Esophagus muscularis mucosa (tissue), 4 donors: Measurements from ENCODE around the gene PAQR5. TPM values are rescaled to one million over a fixed set of nuclear protein-coding genes. Genes with fewer than 3 reads are reported as not detected.
A peak's percentile ranks its signal among the peaks of the same experiment; 100 is the strongest.

Experiments used
- DNase-seq: peaks from one replicate; pipeline ENCODE4 v3.0.0-alpha.2; 2017; ENCODE audit errors: extremely low spot score
- H3K27ac ChIP-seq, 4 donors: fragments of 200-600 bp; sonication (generic); replicated peaks in 1 of 4; 1 replicate in 3 of 4; 2 replicates in 1 of 4; pipeline ENCODE4 v1.5.1; 2016 to 2019; ENCODE audit warnings: mild to moderate bottlenecking in 1 of 4
- H3K27me3 ChIP-seq, 4 donors: fragments of 200-600 bp; sonication (generic); one replicate each; pipeline versions ENCODE4 v1.5.1 to v1.6.0; 2016 to 2019
- H3K36me3 ChIP-seq, 4 donors: fragments of 200-600 bp; sonication (generic); one replicate each; pipeline ENCODE4 v1.5.1; 2016 to 2019
- H3K4me1 ChIP-seq, 4 donors: fragments of 200-600 bp; sonication (generic); one replicate each; pipeline ENCODE4 v1.5.1; 2016 to 2019
- H3K4me3 ChIP-seq, 4 donors: fragments of 200-600 bp; sonication (generic); 1 replicate in 2 of 4; 2 replicates in 2 of 4; pipeline ENCODE4 v1.5.1; 2016 to 2019; ENCODE audit warnings: mild to moderate bottlenecking in 4 of 4, moderate library complexity in 1 of 4
- H3K9me3 ChIP-seq, 4 donors: fragments of 200-600 bp; sonication (generic); 1 replicate in 3 of 4; 2 replicates in 1 of 4; pipeline ENCODE4 v1.5.1; 2016 to 2019
- CTCF ChIP-seq, 3 experiments: fragments of 200-600 bp in 2 of 3; fragments of 450-650 bp in 1 of 3; sonication (generic) in 2 of 3; IDR thresholded peaks; one replicate each; pipeline ENCODE4 v1.5.1; 2017 to 2019; ENCODE audit warnings: antibody characterized with exemption in 3 of 3, mild to moderate bottlenecking in 2 of 3, moderate library complexity in 1 of 3
- EP300 ChIP-seq: sonication (generic); formaldehyde crosslinking; IDR thresholded peaks from one replicate; pipeline ENCODE4 v1.6.1; 2017; ENCODE audit warnings: antibody characterized with exemption
- POLR2A ChIP-seq: fragments of 450-650 bp; IDR thresholded peaks from one replicate; pipeline ENCODE4 v1.6.1; 2017; ENCODE audit warnings: antibody characterized with exemption, moderate library complexity, mild to moderate bottlenecking, low read depth
- POLR2AphosphoS5 ChIP-seq, 2 donors: sonication (generic); formaldehyde crosslinking; IDR thresholded peaks; one replicate each; pipeline ENCODE4 v1.6.1; 2017; ENCODE audit warnings: antibody characterized with exemption in 2 of 2
- WGBS: methylation state at CpG from one replicate; pipeline ENCODE4 v1.1.5; 2018; 5-methylcytosine and 5-hydroxymethylcytosine counted together
- intact Hi-C: fragments of 100-400 bp; cut with DNase I; formaldehyde crosslinking; loops from one replicate; pipeline ENCODE4 v1.15.1; 2023
- total RNA-seq, 4 donors: library from RNA; depleted of rRNA; stranded (reverse); fragments of >200 nt; gene quantifications; one replicate each; pipeline versions ENCODE4 v1.1.0 to v1.2.1, GENCODE V29; 2016

Gene PAQR5
- total RNA-seq, 4 donors from 2014 or later, result 0.32 to 3.0 (median 1.5) TPM

DNA sequence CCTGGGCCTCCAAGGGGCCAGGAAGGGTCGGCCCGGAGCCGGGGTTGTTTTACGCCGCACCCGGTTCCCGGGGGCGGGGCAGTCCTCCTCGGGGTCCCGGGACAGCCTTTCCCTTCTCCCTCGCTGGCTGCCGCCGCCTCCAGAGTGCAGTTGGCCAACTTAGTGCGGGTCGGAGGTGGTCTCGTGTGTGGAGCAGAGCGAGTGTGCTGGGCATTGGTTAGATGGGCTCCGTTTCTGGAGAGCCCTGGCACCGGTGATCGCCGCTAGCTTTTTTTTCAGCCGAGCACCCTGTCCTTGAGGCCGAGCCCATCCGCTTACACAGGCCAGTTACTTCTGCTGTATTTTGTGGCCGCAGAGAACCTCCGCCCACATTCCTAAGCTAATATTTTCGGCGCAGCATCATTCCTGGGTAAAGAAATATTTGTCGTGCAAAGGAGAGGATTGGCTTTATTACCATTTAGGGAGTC lies 116.0 kb downstream of the PAQR5 start:
- no peaks in the 10 kb centered on the region for H3K36me3 ChIP-seq
- H3K4me3 ChIP-seq, result peak overlapping the region; percentile 83 to 93 (median 85)
- no peaks in the 10 kb centered on the region for H3K9me3 ChIP-seq
- TF ChIP-seq POLR2AphosphoS5 (IDR thresholded peaks at IDR 0.05) (peak in 1 of 2 donors; percentile 62), POLR2A (no peak)
- intact Hi-C loops, result loop anchor here (5.0 kb wide), 1 partner anchor 38 kb away; the partner anchor contains the start of gene RPLP1
- H3K27me3 ChIP-seq, result no peaks in the 10 kb centered on the region
- peak overlapping the region; percentile 74 to 90 (median 82) for H3K27ac ChIP-seq
- DNase-seq, result no peak
- peaks cover 0 to 20% (median 16%) of the 10 kb centered on the region in 4 donors for H3K4me1 ChIP-seq
- WGBS, result 0% methylated on average over 12 of the region's 29 CpGs

GRCh38 chr15:69415381-69415780 lies 116.7 kb downstream of the PAQR5 start:
- Histone ChIP-seq H3K4me3 (peak overlapping the region in 2 of 4 donors; percentile 83 to 87), H3K9me3 (no peaks in the 10 kb centered on the region), H3K27me3 (no peaks in the 10 kb centered on the region), H3K4me1 (peaks cover 0 to 20% (median 16%) of the 10 kb centered on the region in 4 donors), H3K27ac (peak overlapping the region in 2 of 4 donors; percentile 78 to 90), H3K36me3 (no peaks in the 10 kb centered on the region)
- 68% methylated on average over 3 of the region's 3 CpGs for WGBS
- intact Hi-C loops, result loop anchor here (5.0 kb wide), 1 partner anchor 37 kb away; the partner anchor contains the start of gene RPLP1
- TF ChIP-seq EP300 (no peak), CTCF (IDR thresholded peaks at IDR 0.05) (no peak), POLR2AphosphoS5 (IDR thresholded peaks at IDR 0.05) (no peak), POLR2A (no peak)
- DNase-seq, result no peak

DNA sequence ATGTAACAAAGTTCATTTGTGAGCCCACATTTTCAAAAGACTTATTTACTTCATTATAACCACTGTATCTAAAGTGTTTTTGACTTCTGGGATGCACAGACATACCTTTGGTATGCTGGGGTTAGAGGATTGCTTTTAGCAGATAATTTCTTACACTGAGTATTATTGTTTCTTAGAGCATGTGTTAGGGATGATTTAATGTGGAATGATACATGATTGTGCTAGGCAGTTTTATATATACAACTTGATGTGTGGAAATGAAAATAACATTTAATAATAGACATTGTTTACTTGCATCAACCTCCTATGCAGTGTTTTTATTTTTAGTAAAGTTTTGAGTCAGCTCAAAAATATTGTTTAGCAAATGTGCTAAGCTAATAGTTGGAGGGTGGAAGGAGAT lies 118.9 kb downstream of the PAQR5 start:
- no peak for TF ChIP-seq POLR2AphosphoS5 (IDR thresholded peaks at IDR 0.05)
- no peaks in the 10 kb centered on the region for H3K36me3 ChIP-seq

DNA sequence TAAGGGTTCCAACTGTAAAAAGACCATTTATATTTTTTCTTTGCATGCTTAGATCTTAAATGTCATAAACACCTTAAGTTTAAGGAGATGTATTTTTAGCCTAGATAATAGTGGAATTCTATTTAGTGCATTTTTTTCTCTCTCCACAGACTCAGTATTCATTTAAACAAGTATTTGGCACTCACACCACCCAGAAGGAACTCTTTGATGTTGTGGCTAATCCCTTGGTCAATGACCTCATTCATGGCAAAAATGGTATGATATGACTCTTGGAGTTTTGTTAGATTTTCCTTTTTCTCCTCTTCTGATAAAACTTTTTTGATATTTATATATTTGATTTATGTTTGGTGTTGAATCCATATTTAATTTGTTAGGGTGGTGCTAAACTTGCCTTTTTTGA lies 122.8 kb downstream of the PAQR5 start:
- Histone ChIP-seq H3K9me3 (no peaks in the 10 kb centered on the region), H3K36me3 (no peaks in the 10 kb centered on the region), H3K27ac (no peak overlapping the region), H3K27me3 (no peaks in the 10 kb centered on the region), H3K4me1 (no peaks in the 10 kb centered on the region), H3K4me3 (no peak overlapping the region)
- intact Hi-C loops, result no loop called here
- no peak for DNase-seq
- TF ChIP-seq CTCF (IDR thresholded peaks at IDR 0.05), result no peak
- no peak for TF ChIP-seq POLR2A
- TF ChIP-seq POLR2AphosphoS5 (IDR thresholded peaks at IDR 0.05), result no peak
- no peak for TF ChIP-seq EP300

More for the DNA sequence above, 118.9 kb downstream of the PAQR5 start:
- Histone ChIP-seq H3K27ac (no peak overlapping the region), H3K9me3 (no peaks in the 10 kb centered on the region), H3K4me1 (peaks cover 0 to 20% (median 16%) of the 10 kb centered on the region in 4 donors), H3K4me3 (no peak overlapping the region), H3K27me3 (no peaks in the 10 kb centered on the region)
- no peak for DNase-seq
- intact Hi-C loops, result loop anchor here (5.0 kb wide), 1 partner anchor 35 kb away; the partner anchor contains the start of gene RPLP1

GRCh38 chr15:69422336-69422895 lies 123.7 kb downstream of the PAQR5 start:
- TF ChIP-seq EP300 (no peak), POLR2A (no peak), POLR2AphosphoS5 (IDR thresholded peaks at IDR 0.05) (no peak), CTCF (IDR thresholded peaks at IDR 0.05) (no peak)

DNA sequence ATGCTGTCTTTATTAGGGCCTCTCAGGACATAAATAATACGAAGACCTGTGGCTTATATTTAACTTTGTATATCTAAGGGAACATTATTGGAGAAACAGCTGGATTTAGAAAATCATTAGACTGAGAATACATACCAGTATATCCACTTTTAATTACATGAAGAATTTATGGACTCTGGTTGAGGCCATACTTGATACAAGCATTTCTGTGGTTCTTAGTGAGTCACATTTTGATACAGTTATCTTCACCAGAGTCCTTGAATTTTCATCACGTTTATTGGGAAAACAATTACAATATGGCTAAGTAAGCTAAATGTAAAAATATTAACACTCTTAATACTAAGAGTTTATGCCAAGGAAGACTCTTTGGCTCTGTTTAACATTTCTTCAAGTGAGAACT lies 125.3 kb downstream of the PAQR5 start:
- Histone ChIP-seq H3K9me3 (no peaks in the 10 kb centered on the region), H3K36me3 (no peaks in the 10 kb centered on the region), H3K4me3 (no peak overlapping the region), H3K4me1 (no peaks in the 10 kb centered on the region), H3K27me3 (no peaks in the 10 kb centered on the region), H3K27ac (no peak overlapping the region)
- WGBS, result 97% methylated on average over 2 of the region's 2 CpGs
- DNase-seq, result no peak
- intact Hi-C loops, result no loop called here
- no peak for TF ChIP-seq EP300
- TF ChIP-seq CTCF (IDR thresholded peaks at IDR 0.05), result no peak
- no peak for TF ChIP-seq POLR2A
- no peak for TF ChIP-seq POLR2AphosphoS5 (IDR thresholded peaks at IDR 0.05)

More at GRCh38 chr15:69422336-69422895, 123.7 kb downstream of the PAQR5 start:
- H3K4me3 ChIP-seq, result no peak overlapping the region
- H3K36me3 ChIP-seq, result no peaks in the 10 kb centered on the region
- DNase-seq, result no peak
- H3K4me1 ChIP-seq, result no peaks in the 10 kb centered on the region
- H3K27ac ChIP-seq, result no peak overlapping the region
- no peaks in the 10 kb centered on the region for H3K27me3 ChIP-seq
- intact Hi-C loops, result no loop called here
- H3K9me3 ChIP-seq, result no peaks in the 10 kb centered on the region
- 89% methylated on average over 4 of the region's 4 CpGs for WGBS
